ENCODE measurements around the gene DOCK2.

Gene DOCK2

DNA sequence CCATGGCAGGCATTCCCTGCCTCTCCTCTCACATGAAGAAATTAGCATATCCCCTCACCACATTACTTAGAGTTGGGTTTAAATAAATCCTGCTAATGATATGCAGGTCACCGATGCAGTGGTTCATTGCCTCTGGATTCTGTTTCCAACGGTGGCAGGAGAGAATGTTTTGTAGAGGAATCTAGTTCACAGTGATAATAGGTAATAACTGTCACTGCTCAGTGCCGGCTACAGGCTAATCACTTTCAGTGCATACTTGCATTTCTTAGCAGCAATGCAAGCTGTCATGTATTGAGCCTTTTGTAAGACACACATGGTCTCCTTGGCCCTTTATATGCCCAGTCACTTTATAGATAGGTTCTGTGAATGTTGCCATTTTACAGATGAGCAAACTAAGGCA lies 402.8 kb downstream of the DOCK2 start:
- DNase-seq (ENCODE audit: low spot score) = no peak
- TF ChIP-seq, protein P1, sequence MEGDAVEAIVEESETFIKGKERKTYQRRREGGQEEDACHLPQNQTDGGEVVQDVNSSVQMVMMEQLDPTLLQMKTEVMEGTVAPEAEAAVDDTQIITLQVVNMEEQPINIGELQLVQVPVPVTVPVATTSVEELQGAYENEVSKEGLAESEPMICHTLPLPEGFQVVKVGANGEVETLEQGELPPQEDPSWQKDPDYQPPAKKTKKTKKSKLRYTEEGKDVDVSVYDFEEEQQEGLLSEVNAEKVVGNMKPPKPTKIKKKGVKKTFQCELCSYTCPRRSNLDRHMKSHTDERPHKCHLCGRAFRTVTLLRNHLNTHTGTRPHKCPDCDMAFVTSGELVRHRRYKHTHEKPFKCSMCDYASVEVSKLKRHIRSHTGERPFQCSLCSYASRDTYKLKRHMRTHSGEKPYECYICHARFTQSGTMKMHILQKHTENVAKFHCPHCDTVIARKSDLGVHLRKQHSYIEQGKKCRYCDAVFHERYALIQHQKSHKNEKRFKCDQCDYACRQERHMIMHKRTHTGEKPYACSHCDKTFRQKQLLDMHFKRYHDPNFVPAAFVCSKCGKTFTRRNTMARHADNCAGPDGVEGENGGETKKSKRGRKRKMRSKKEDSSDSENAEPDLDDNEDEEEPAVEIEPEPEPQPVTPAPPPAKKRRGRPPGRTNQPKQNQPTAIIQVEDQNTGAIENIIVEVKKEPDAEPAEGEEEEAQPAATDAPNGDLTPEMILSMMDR (IDR thresholded peaks at IDR 0.05; ENCODE audit: extremely low read depth, insufficient read depth, missing control alignments) = no peak
- in situ Hi-C loops (cut with MboI; ENCODE audit: low pct_unique_long_range_greater_than_20kb, low sequenced_read_pairs, unreplicated experiment) = no loop called here

- TF ChIP-seq, protein P1 (IDR thresholded peaks at IDR 0.05; ENCODE audit: extremely low read depth, insufficient read depth, missing control alignments) = no peak
- in situ Hi-C loops (cut with MboI; ENCODE audit: low pct_unique_long_range_greater_than_20kb, low sequenced_read_pairs, unreplicated experiment) = no loop called here
- no peak for DNase-seq (ENCODE audit: low spot score)
Observed at GRCh38 chr5:170046241-170046640, 409.2 kb downstream of the DOCK2 start.

GRCh38 chr5:170049713-170050112 lies 412.6 kb downstream of the DOCK2 start:
- TF ChIP-seq, protein P1 (IDR thresholded peaks at IDR 0.05; ENCODE audit: extremely low read depth, insufficient read depth, missing control alignments) = no peak
- in situ Hi-C loops (cut with MboI; ENCODE audit: low pct_unique_long_range_greater_than_20kb, low sequenced_read_pairs, unreplicated experiment) = no loop called here
- no peak for DNase-seq (ENCODE audit: low spot score)

DNA sequence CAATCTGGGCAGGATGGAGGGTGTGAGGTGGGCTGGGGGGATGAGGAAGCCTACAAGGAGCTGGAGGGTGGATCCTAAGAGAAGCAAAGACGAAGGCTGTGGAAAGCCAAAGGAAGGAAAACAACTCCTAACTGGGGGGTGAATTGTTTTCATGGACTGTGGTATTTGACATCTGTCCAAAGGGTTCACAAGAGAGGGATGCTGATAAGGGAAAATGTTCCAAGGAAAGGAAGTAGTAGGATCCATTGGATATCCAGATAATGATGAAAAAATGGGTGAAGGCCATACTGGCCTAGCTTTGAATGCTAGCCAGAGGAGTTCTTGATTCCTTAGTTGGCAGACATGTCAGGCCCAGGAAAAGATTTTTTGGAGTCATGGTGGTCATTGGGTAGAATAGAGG lies 416.8 kb downstream of the DOCK2 start:
- in situ Hi-C loops (cut with MboI; ENCODE audit: low pct_unique_long_range_greater_than_20kb, low sequenced_read_pairs, unreplicated experiment) = no loop called here
- DNase-seq (ENCODE audit: low spot score) = no peak
- TF ChIP-seq, protein P1 (IDR thresholded peaks at IDR 0.05; ENCODE audit: extremely low read depth, insufficient read depth, missing control alignments) = no peak

DNA sequence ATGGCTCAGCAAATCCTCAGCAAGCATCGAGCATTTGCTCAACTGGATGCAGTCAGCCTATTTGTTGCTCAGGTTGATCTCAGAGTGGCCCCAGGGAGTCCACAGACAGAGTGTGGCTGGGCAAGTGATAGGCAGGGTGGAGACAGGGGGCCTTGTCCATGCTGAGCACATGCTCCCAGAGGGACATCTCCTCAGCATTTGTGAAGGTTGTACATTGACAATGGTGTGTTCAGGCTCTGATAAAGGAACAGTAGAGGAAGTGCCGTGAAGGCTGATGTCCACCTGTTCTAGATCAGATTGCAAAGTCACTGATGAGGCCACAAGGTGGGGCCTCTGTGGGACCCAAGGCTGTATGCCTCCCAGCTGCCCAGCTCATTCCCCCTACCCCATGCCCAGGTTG lies 418.5 kb downstream of the DOCK2 start:
- TF ChIP-seq, protein P1 (IDR thresholded peaks at IDR 0.05; ENCODE audit: extremely low read depth, insufficient read depth, missing control alignments) = no peak
- in situ Hi-C loops (cut with MboI; ENCODE audit: low pct_unique_long_range_greater_than_20kb, low sequenced_read_pairs, unreplicated experiment) = no loop called here

DNA sequence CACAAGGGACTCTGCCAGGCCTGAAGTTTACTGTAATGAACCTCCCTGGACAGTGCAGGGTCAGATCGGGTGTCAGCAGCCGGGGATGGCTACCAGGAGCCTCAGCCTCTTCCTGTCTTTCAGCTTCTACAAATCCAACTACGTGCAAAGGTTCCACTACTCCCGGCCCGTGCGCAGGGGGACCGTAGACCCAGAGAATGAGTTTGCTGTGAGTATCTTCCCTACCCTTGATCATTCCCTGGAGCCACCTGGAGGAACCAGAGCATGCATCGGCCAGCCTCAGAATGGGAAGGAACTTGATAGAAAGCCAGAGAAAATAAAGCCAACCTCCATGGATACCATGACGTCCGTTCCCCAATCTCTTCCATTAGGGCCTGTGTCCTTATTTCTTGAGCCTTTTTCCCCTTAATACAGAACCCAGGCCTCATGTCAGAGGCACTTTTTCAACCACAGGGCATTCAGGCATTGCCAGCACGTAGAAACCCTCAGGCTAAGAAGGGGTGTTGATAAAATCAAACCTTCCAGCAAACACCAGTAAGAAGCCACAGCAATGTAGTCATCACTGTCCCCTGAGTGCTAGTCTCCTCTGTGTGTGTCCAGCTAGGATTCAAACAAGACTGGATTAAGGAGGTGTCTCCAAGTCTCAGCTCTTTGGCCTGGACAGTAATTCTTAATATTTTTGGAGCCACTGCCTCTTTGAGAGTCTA lies 419.6 kb downstream of the DOCK2 start:
- TF ChIP-seq, protein P1 (IDR thresholded peaks at IDR 0.05; ENCODE audit: extremely low read depth, insufficient read depth, missing control alignments) = no peak
- no peak for DNase-seq (ENCODE audit: low spot score)
- in situ Hi-C loops (cut with MboI; ENCODE audit: low pct_unique_long_range_greater_than_20kb, low sequenced_read_pairs, unreplicated experiment) = no loop called here

More for the DNA sequence above, 418.5 kb downstream of the DOCK2 start:
- DNase-seq (ENCODE audit: low spot score) = no peak

Data from GM13977 (cell line).